NCI-H1436 (cell line): Measurements from ENCODE around the gene ALCAM.

Source experiments
- DNase-seq: peaks from one replicate; lab custom pipeline; 2025; lab: John Stamatoyannopoulos, UW

ALCAM gene

GRCh38 chr3:105429034-105429762 is 62.5 kb downstream of the ALCAM start:
- no peak for DNase-seq

GRCh38 chr3:105430455-105430854 is 63.7 kb downstream of the ALCAM start:
- DNase-seq, result no peak

DNA sequence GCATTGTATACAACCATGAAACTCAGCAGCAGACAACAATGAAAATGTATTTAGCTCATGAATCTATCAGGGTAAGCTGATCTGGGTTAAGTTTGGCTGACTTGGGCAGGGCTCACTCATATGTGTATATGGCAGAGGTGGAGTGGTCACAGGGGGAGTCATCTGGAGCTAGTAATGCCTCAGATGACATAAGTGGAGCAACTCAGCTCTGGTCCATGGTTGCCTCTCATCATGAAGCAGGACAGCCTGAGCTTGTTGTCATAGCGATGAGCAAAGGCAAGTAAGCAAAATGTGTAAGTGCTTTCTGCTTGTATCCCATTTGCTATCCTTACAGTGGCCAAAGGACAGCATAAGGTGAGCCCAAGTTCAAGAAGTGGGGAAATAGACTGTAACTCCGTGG is 64.5 kb downstream of the ALCAM start:
- DNase-seq, result no peak

DNA sequence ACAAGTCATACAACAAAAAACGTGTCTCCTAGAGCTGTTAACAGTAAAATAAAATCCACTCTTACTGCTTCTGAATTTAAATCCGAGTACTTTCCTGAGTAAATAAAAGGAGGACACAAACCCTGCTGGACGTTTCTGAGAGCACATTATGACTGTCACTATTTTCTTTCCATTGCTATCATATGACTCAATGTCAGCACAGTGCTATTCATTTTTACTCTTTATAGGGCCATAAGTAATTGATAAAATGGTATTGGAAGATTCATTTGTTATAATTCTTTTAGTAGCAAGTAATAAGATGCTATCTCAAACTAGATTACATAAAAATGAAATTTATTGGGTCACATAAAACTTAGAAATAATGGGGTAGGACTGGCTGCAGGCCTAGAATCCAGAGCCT is 68.6 kb downstream of the ALCAM start:
- no peak for DNase-seq

DNA sequence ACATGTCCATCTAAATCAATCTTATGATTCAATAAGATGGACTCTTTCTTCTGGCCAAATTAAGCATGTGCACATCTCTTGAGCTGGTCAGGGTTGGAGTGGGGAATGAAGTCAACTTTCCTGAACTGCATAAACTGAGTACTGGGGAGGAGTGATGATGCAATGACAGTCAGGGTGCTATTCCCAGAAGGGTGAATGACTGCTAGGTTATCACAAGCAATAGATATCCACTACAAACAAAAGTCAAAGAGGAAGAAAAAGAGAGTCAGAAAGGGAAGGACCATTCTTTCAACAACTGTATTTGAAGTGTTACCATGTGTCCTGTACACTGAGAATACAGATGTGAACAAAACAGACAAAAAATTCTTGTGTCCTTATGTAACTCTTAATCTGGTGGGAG is 70.0 kb downstream of the ALCAM start:
- DNase-seq, result no peak

DNA sequence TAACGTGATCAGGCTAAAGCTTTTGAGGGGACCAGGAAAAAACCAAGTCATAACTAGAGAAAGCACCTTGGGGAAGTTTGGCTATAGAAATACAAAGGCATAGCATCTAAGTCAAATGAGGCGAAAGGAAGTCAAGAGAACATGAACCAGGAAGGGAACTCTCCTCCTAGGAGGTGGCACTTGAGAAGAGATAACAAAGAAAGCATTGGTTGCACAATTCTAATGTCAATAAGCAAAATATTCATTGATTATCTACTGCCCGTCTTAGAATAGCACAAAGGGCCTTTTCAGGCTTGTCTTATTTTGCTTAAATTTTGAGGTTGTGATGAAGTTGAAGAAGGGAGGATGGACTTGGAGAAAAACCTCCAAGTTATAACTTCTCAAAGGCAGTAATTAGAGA is 73.4 kb downstream of the ALCAM start:
- no peak for DNase-seq

GRCh38 chr3:105444725-105445124 is 78.0 kb downstream of the ALCAM start:
- no peak for DNase-seq

GRCh38 chr3:105448338-105448982 is 81.8 kb downstream of the ALCAM start:
- no peak for DNase-seq

GRCh38 chr3:105449414-105449813 is 82.7 kb downstream of the ALCAM start:
- no peak for DNase-seq

DNA sequence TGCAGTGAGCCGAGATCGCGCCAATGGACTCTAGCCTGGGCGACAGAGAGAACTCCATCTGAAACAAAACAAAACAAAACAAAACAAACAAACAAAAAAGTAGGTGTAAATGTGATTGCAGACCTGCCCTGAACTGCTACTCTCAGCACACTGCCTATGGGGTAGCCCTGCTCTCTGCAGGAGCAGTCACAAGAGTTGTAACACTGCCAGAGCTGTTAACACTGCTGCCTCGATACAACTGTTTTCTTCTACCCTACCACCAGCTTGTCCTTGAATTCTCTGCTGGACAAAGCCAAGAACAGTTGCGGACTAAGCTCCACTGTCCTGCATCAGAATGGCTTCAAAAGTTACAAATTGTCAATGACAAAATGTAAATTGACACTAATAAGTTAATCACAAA is 89.3 kb downstream of the ALCAM start:
- DNase-seq, result no peak

DNA sequence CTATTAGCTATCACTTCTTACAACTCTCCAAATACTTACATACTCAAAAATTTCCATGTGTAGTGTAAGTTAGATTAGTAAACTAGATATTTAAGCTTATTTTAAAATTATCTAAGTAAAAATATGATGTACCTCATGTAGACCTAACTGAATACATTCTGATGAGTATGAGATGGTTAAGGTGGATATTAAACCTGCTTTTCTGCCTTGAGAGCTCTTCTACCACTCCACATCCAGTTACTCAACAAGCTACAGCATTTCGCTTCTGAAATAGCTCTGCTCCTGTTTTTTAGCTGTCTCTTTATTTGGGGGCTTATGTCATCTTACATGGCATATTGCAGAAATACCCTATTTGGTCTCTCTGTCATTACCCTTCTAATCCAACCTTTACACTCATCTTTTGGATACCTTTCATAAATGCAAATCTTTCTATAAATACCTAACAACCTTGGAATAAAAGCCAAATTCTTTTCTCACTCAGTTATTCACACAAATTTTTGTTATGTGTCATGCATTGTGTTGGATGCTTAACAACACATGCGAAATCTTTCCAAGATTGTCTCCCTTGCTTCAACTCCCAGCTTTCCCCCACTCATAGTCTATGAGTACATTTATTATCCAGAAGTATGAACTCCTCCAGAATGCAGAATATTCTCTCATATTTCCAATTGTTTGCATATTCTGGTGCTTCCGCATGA is 92.0 kb downstream of the ALCAM start:
- no peak for DNase-seq

- DNase-seq, result no peak
Measured at GRCh38 chr3:105459566-105460290, 93.0 kb downstream of the ALCAM start.

GRCh38 chr3:105463620-105464019 is 96.9 kb downstream of the ALCAM start:
- no peak for DNase-seq

DNA sequence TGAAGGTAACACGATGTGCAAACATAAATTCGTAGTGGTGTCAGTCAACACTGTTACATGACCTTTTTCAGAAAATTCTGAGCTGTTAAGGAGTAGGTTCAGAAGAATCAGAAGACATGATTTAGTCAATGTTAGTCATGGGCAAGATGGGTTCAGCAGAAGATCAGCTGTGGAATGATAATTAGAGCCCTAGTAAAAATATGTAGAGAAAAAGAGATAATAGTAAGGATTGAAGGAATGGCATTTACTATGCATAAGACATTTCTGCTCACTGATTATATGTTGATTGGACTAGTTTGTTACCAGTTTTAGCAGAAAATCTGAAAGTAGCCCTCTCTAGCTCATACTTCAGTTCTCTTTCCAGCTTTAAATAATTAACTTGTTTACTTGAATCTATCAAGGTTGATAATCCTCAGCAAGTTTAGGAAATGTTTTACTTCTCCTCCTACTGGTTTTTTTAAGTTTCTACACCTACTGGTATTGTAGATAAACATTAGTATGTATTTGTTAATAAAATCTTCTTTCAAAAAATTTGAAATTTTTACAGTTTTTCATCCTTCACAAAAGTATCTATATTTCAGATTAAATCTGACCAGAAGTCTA is 98.6 kb downstream of the ALCAM start:
- no peak for DNase-seq

GRCh38 chr3:105466072-105466471 is 99.4 kb downstream of the ALCAM start:
- no peak for DNase-seq

- DNase-seq, result no peak
Measured at GRCh38 chr3:105466495-105467404, 100.0 kb downstream of the ALCAM start.

- DNase-seq, result no peak
Measured at GRCh38 chr3:105470851-105471250, 104.1 kb downstream of the ALCAM start.

GRCh38 chr3:105473521-105474223 is 107.0 kb downstream of the ALCAM start:
- DNase-seq, result no peak

GRCh38 chr3:105480768-105481167 is 114.1 kb downstream of the ALCAM start:
- DNase-seq, result no peak

GRCh38 chr3:105483476-105483875 is 116.8 kb downstream of the ALCAM start:
- no peak for DNase-seq
